PFSK-1 (cell line): ENCODE measurements around the gene HDAC2.

Experiments
- POLR2AphosphoS5 ChIP-seq: IDR thresholded peaks from 2 replicates; pipeline ENCODE4 v1.6.1; 2012; ENCODE audit warnings: low read depth, mild to moderate bottlenecking, control low read depth, low read length, moderate library complexity
- SIN3A ChIP-seq: IDR thresholded peaks from 2 replicates; pipeline ENCODE4 v1.6.1; 2012; ENCODE audit warnings: mild to moderate bottlenecking, low read length, moderate library complexity, borderline replicate concordance; ENCODE audit not compliant: insufficient read depth
- TAF1 ChIP-seq: IDR thresholded peaks from 2 replicates; pipeline ENCODE4 v1.6.1; 2012; ENCODE audit warnings: low read length, control low read depth, borderline replicate concordance; ENCODE audit not compliant: insufficient read depth
- TF ChIP-seq, protein P1 (sequence below), 2 experiments: IDR thresholded peaks; 2 replicates each; pipeline versions ENCODE4 v1.6.1 to v1.8.0; 2011 to 2012; ENCODE audit warnings: low read depth in 2 of 2, low read length in 2 of 2, control low read depth in 1 of 2, inconsistent platforms in 1 of 2, mild to moderate bottlenecking in 1 of 2, moderate library complexity in 1 of 2; ENCODE audit not compliant: insufficient read depth in 1 of 2

DNA sequence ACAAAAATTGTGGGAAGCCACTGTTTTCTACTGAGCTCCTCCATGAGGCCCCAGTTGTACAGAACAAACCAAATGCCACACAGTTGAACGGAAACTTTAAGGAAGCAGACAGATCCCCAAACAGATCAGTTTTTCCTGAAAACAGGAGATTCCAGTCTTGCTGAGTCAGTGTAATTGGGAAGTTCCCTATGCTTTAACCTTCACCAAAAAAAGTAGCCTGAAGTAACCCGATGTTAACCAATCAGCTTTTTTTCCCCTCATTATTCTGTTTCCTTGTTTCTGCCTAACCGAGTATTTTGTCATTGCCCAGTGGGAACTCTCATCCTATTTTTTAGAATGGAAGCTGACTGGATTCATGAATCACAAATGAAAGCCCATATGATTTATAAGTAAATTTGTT is 77.1 kb downstream of the HDAC2 start:
- TF ChIP-seq TAF1 (no peak), POLR2AphosphoS5 (no peak), SIN3A (no peak)
- TF ChIP-seq, protein P1, sequence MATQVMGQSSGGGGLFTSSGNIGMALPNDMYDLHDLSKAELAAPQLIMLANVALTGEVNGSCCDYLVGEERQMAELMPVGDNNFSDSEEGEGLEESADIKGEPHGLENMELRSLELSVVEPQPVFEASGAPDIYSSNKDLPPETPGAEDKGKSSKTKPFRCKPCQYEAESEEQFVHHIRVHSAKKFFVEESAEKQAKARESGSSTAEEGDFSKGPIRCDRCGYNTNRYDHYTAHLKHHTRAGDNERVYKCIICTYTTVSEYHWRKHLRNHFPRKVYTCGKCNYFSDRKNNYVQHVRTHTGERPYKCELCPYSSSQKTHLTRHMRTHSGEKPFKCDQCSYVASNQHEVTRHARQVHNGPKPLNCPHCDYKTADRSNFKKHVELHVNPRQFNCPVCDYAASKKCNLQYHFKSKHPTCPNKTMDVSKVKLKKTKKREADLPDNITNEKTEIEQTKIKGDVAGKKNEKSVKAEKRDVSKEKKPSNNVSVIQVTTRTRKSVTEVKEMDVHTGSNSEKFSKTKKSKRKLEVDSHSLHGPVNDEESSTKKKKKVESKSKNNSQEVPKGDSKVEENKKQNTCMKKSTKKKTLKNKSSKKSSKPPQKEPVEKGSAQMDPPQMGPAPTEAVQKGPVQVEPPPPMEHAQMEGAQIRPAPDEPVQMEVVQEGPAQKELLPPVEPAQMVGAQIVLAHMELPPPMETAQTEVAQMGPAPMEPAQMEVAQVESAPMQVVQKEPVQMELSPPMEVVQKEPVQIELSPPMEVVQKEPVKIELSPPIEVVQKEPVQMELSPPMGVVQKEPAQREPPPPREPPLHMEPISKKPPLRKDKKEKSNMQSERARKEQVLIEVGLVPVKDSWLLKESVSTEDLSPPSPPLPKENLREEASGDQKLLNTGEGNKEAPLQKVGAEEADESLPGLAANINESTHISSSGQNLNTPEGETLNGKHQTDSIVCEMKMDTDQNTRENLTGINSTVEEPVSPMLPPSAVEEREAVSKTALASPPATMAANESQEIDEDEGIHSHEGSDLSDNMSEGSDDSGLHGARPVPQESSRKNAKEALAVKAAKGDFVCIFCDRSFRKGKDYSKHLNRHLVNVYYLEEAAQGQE (IDR thresholded peaks at IDR 0.05; ENCODE audit: insufficient read depth in 1 of 2, low read depth in 2 of 2, low read length in 2 of 2) = no peak
